ENCODE measurements around the gene DNTT. TPM values are rescaled to one million over a fixed set of nuclear protein-coding genes. Genes with fewer than 3 reads are reported as not detected.

The DNTT gene
- total and polyA plus RNA-seq, 2 of the 13 experiments (the other 11 are each of a cell fraction or from before 2014, with no cell fraction given) = not detected

DNA sequence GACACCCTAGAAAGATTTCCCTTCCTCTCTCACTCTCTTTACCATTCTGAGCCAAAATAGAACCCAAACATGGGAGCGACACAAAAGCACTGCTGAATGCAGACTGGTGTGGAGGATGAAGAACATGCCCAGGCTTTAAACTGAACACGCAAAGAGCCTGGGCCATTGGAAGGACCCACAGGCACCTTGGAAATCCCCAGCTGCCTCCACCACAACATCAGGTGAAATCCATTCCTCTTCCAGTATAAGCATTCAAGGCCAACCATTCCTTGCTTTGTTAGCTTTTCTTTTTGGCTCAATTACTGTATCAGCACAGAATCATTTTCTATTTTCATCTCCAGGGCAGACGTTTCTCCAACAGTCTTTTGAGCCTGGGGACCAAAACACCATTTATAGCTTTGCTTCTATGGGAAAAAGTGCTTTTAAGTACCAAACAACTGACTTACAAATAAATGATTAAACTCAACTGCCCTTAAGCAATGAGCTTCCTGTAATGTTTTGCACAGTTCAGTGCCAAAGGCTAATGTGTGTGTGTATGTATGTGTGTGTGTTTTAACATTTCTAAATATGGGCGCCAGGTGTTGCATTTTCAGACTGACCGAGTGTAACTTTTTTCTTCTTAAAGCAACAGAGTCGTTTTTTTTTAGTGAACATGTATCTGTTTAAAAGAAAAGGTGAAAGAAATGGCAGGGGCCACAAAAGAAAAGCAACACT is 16.7 kb upstream of the DNTT start (continued):
- TF ChIP-seq, protein P1, sequence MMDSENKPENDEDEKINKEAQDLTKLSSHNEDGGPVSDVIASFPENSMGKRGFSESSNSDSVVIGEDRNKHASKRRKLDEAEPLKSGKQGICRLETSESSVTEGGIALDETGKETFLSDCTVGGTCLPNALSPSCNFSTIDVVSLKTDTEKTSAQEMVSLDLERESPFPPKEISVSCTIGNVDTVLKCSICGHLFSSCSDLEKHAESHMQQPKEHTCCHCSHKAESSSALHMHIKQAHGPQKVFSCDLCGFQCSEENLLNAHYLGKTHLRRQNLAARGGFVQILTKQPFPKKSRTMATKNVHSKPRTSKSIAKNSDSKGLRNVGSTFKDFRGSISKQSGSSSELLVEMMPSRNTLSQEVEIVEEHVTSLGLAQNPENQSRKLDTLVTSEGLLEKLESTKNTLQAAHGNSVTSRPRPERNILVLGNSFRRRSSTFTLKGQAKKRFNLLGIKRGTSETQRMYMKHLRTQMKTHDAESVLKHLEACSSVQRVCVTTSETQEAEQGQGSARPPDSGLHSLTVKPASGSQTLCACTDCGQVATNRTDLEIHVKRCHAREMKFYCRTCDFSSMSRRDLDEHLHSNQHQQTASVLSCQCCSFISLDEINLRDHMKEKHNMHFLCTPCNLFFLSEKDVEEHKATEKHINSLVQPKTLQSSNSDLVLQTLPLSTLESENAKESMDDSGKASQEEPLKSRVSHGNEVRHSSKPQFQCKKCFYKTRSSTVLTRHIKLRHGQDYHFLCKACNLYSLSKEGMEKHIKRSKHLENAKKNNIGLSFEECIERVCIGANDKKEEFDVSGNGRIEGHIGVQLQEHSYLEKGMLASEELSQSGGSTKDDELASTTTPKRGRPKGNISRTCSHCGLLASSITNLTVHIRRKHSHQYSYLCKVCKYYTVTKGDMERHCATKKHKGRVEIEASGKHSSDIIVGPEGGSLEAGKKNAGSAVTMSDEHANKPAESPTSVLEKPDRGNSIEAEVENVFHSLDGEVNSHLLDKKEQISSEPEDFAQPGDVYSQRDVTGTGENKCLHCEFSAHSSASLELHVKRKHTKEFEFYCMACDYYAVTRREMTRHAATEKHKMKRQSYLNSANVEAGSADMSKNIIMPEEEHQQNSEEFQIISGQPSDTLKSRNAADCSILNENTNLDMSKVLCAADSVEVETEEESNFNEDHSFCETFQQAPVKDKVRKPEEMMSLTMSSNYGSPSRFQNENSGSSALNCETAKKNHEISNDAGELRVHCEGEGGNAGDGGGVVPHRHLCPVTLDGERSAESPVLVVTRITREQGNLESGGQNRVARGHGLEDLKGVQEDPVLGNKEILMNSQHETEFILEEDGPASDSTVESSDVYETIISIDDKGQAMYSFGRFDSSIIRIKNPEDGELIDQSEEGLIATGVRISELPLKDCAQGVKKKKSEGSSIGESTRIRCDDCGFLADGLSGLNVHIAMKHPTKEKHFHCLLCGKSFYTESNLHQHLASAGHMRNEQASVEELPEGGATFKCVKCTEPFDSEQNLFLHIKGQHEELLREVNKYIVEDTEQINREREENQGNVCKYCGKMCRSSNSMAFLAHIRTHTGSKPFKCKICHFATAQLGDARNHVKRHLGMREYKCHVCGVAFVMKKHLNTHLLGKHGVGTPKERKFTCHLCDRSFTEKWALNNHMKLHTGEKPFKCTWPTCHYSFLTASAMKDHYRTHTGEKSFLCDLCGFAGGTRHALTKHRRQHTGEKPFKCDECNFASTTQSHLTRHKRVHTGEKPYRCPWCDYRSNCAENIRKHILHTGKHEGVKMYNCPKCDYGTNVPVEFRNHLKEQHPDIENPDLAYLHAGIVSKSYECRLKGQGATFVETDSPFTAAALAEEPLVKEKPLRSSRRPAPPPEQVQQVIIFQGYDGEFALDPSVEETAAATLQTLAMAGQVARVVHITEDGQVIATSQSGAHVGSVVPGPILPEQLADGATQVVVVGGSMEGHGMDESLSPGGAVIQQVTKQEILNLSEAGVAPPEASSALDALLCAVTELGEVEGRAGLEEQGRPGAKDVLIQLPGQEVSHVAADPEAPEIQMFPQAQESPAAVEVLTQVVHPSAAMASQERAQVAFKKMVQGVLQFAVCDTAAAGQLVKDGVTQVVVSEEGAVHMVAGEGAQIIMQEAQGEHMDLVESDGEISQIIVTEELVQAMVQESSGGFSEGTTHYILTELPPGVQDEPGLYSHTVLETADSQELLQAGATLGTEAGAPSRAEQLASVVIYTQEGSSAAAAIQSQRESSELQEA (CRISPR knock-in tag; IDR thresholded peaks at IDR 0.05; ENCODE audit: not compliant biosample characterization) = no peak
- no peak for TF ChIP-seq ZSCAN25 (CRISPR knock-in tag; IDR thresholded peaks at IDR 0.05)
- TF ChIP-seq, protein P2, sequence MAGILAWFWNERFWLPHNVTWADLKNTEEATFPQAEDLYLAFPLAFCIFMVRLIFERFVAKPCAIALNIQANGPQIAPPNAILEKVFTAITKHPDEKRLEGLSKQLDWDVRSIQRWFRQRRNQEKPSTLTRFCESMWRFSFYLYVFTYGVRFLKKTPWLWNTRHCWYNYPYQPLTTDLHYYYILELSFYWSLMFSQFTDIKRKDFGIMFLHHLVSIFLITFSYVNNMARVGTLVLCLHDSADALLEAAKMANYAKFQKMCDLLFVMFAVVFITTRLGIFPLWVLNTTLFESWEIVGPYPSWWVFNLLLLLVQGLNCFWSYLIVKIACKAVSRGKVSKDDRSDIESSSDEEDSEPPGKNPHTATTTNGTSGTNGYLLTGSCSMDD (CRISPR knock-in tag; IDR thresholded peaks at IDR 0.05) = no peak
- TF ChIP-seq CC2D1A (CRISPR knock-in tag; IDR thresholded peaks at IDR 0.05) = no peak
- TF ChIP-seq ZNF343 (CRISPR knock-in tag; IDR thresholded peaks at IDR 0.05) = no peak
- TF ChIP-seq, protein P3, sequence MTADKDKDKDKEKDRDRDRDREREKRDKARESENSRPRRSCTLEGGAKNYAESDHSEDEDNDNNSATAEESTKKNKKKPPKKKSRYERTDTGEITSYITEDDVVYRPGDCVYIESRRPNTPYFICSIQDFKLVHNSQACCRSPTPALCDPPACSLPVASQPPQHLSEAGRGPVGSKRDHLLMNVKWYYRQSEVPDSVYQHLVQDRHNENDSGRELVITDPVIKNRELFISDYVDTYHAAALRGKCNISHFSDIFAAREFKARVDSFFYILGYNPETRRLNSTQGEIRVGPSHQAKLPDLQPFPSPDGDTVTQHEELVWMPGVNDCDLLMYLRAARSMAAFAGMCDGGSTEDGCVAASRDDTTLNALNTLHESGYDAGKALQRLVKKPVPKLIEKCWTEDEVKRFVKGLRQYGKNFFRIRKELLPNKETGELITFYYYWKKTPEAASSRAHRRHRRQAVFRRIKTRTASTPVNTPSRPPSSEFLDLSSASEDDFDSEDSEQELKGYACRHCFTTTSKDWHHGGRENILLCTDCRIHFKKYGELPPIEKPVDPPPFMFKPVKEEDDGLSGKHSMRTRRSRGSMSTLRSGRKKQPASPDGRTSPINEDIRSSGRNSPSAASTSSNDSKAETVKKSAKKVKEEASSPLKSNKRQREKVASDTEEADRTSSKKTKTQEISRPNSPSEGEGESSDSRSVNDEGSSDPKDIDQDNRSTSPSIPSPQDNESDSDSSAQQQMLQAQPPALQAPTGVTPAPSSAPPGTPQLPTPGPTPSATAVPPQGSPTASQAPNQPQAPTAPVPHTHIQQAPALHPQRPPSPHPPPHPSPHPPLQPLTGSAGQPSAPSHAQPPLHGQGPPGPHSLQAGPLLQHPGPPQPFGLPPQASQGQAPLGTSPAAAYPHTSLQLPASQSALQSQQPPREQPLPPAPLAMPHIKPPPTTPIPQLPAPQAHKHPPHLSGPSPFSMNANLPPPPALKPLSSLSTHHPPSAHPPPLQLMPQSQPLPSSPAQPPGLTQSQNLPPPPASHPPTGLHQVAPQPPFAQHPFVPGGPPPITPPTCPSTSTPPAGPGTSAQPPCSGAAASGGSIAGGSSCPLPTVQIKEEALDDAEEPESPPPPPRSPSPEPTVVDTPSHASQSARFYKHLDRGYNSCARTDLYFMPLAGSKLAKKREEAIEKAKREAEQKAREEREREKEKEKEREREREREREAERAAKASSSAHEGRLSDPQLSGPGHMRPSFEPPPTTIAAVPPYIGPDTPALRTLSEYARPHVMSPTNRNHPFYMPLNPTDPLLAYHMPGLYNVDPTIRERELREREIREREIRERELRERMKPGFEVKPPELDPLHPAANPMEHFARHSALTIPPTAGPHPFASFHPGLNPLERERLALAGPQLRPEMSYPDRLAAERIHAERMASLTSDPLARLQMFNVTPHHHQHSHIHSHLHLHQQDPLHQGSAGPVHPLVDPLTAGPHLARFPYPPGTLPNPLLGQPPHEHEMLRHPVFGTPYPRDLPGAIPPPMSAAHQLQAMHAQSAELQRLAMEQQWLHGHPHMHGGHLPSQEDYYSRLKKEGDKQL (CRISPR knock-in tag; IDR thresholded peaks at IDR 0.05; ENCODE audit: low read depth) = no peak
- TF ChIP-seq KLF12 (CRISPR knock-in tag; IDR thresholded peaks at IDR 0.05; ENCODE audit: borderline replicate concordance) = no peak
- no peak for TF ChIP-seq ZNF619 (CRISPR knock-in tag; IDR thresholded peaks at IDR 0.05)
- TF ChIP-seq MEIS1 (CRISPR knock-in tag; IDR thresholded peaks at IDR 0.05; ENCODE audit: borderline replicate concordance) = no peak
- TF ChIP-seq HOXD1 (CRISPR knock-in tag; IDR thresholded peaks at IDR 0.05) = no peak
- TF ChIP-seq, protein P4, sequence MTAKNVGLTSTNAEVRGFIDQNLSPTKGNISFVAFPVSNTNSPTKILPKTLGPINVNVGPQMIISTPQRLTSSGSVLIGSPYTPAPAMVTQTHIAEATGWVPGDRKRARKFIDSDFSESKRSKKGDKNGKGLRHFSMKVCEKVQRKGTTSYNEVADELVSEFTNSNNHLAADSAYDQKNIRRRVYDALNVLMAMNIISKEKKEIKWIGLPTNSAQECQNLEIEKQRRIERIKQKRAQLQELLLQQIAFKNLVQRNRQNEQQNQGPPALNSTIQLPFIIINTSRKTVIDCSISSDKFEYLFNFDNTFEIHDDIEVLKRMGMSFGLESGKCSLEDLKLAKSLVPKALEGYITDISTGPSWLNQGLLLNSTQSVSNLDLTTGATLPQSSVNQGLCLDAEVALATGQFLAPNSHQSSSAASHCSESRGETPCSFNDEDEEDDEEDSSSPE (CRISPR knock-in tag; IDR thresholded peaks at IDR 0.05) = 0 out of 2 replicates have a peak, but pooled peaks have one; percentile 21
- no peak for TF ChIP-seq POGZ (CRISPR knock-in tag; IDR thresholded peaks at IDR 0.05)
- TF ChIP-seq RFX1 (IDR thresholded peaks at IDR 0.05) = no peak
